KMS-11 (cell line): ENCODE data around the gene PCLO.

ENCODE experiments used
- H2AFZ ChIP-seq: fragments of 200-600 bp; sonication (generic); 2 replicates; pipeline ENCODE4 v1.6.1; 2016; ENCODE audit warnings: antibody characterized with exemption, mixed run types, low read depth
- H3K27ac ChIP-seq: fragments of 200-600 bp; sonication (generic); 2 replicates; pipeline ENCODE4 v1.6.1; 2016; ENCODE audit warnings: mild to moderate bottlenecking, mixed run types
- H3K27me3 ChIP-seq: fragments of 200-600 bp; sonication (generic); 2 replicates; pipeline ENCODE4 v1.6.1; 2017; ENCODE audit warnings: mild to moderate bottlenecking, low read depth, mixed run types, moderate library complexity; ENCODE audit not compliant: insufficient read depth
- H3K36me3 ChIP-seq: fragments of 200-600 bp; sonication (generic); 2 replicates; pipeline ENCODE4 v1.6.1; 2017; ENCODE audit warnings: mild to moderate bottlenecking, mixed run types; ENCODE audit not compliant: insufficient read depth
- H3K4me1 ChIP-seq: fragments of 200-600 bp; sonication (generic); 2 replicates; pipeline ENCODE4 v1.6.1; 2016; ENCODE audit warnings: mild to moderate bottlenecking, low read depth, mixed run types; ENCODE audit not compliant: poor library complexity, severe bottlenecking
- H3K4me2 ChIP-seq: fragments of 200-600 bp; sonication (generic); 2 replicates; pipeline ENCODE4 v1.7.0; 2016; ENCODE audit warnings: mild to moderate bottlenecking, mixed run types
- H3K4me3 ChIP-seq: fragments of 200-600 bp; sonication (generic); IDR thresholded peaks from 2 replicates; pipeline ENCODE4 v1.6.1; 2017; ENCODE audit warnings: low read depth, low read length, mixed read lengths; ENCODE audit not compliant: insufficient read depth
- H3K79me2 ChIP-seq: fragments of 200-600 bp; sonication (generic); 2 replicates; pipeline ENCODE4 v1.6.1; 2016; ENCODE audit warnings: low read depth, mixed run types; ENCODE audit not compliant: insufficient read depth
- H3K9ac ChIP-seq: fragments of 200-600 bp; sonication (generic); 2 replicates; pipeline ENCODE4 v1.6.1; 2016; ENCODE audit warnings: mild to moderate bottlenecking, mixed run types
- H4K20me1 ChIP-seq: fragments of 200-600 bp; sonication (generic); 2 replicates; pipeline ENCODE4 v1.6.1; 2016; ENCODE audit warnings: mild to moderate bottlenecking, mixed run types; ENCODE audit not compliant: insufficient read depth
- CTCF ChIP-seq: fragments of 200-600 bp; sonication (generic); conservative IDR thresholded peaks from 2 replicates; pipeline ENCODE4 v1.6.1; 2017; ENCODE audit warnings: low read depth, mild to moderate bottlenecking, antibody characterized with exemption, low read length, moderate library complexity, mixed read lengths

Gene PCLO

DNA sequence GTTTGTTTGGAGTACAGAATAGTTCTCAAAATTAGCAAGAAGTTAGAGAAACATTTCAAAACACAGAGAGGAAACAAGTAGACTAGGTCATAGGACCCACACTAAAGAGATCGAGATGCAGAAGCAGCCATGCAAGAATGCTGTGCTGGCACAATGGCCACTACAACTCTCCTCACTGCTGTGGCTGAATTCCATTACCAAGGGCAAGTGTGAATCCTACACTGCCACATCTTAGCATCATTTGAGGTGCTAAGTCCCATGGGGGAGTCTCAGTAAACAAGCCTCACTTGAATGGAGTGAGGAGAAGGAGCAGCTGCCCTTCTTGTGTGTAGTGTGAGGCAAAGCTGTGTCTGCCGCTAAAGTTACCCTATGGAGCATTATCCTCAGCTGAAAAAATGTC lies 56.7 kb downstream of the PCLO start:
- no peak overlapping the region for H3K27ac ChIP-seq
- no peak for TF ChIP-seq CTCF
- H2AFZ ChIP-seq, result no peak overlapping the region
- H3K4me2 ChIP-seq, result no peak overlapping the region
- no peak overlapping the region for H3K9ac ChIP-seq
- H3K36me3 ChIP-seq, result no peaks in the 10 kb centered on the region
- H4K20me1 ChIP-seq, result no peaks in the 10 kb centered on the region
- H3K4me3 ChIP-seq, result no peak overlapping the region
- H3K79me2 ChIP-seq, result no peaks in the 10 kb centered on the region
- no peaks in the 10 kb centered on the region for H3K27me3 ChIP-seq
- H3K4me1 ChIP-seq, result no peaks in the 10 kb centered on the region

GRCh38 chr7:83105063-83105462 lies 57.6 kb downstream of the PCLO start:
- Histone ChIP-seq H3K4me2 (no peak overlapping the region), H3K27me3 (no peaks in the 10 kb centered on the region), H2AFZ (no peak overlapping the region), H4K20me1 (no peaks in the 10 kb centered on the region), H3K4me1 (no peaks in the 10 kb centered on the region), H3K36me3 (no peaks in the 10 kb centered on the region), H3K79me2 (no peaks in the 10 kb centered on the region), H3K9ac (no peak overlapping the region), H3K27ac (no peak overlapping the region), H3K4me3 (no peak overlapping the region)
- no peak for TF ChIP-seq CTCF

DNA sequence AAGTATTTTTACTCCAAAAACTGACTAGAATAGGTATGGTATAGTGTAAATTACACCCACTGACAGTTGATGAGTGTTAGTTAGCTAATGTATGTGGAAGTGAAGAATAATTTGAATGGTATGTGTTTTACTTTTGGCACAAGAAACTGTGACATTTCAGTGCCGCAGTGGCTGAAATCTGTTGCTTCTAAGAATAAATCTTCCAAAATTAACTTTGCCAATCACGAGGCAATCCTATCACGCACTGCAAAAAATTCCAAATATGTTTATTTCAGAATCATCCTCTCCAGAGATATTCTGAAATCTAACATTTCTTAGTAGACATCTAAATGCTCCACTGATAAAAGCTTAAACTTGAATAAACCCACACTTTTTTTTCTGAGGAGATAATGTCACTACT lies 61.2 kb downstream of the PCLO start:
- H3K27ac ChIP-seq, result no peak overlapping the region

GRCh38 chr7:83096065-83096580 lies 66.6 kb downstream of the PCLO start:
- H3K27me3 ChIP-seq, result no peaks in the 10 kb centered on the region
- TF ChIP-seq CTCF, result no peak
- H3K4me3 ChIP-seq, result no peak overlapping the region
- H3K4me2 ChIP-seq, result no peak overlapping the region
- no peaks in the 10 kb centered on the region for H4K20me1 ChIP-seq
- no peak overlapping the region for H3K9ac ChIP-seq
- no peak overlapping the region for H3K27ac ChIP-seq
- H3K36me3 ChIP-seq, result no peaks in the 10 kb centered on the region
- H3K4me1 ChIP-seq, result no peaks in the 10 kb centered on the region
- no peaks in the 10 kb centered on the region for H3K79me2 ChIP-seq
- H2AFZ ChIP-seq, result no peak overlapping the region

More for the DNA sequence above, 61.2 kb downstream of the PCLO start:
- Histone ChIP-seq H3K4me1 (no peaks in the 10 kb centered on the region), H3K79me2 (no peaks in the 10 kb centered on the region), H2AFZ (no peak overlapping the region), H3K9ac (no peak overlapping the region), H3K36me3 (no peaks in the 10 kb centered on the region), H3K4me3 (no peak overlapping the region), H3K4me2 (no peak overlapping the region), H4K20me1 (no peaks in the 10 kb centered on the region), H3K27me3 (no peaks in the 10 kb centered on the region)
- TF ChIP-seq CTCF, result no peak
